GM12878 (cell line): ENCODE results near the gene MYH9. TPM values are rescaled to one million over a fixed set of nuclear protein-coding genes. Genes with fewer than 3 reads are reported as not detected.

Source experiments
- ATAC-seq: fragments of 200-7000 bp; cut with Tn5 transposase; 3 replicates; pipeline ENCODE4 v1.9.1; 2020; ENCODE audit warnings: mild to moderate bottlenecking, moderate library complexity
- BruUV-seq: library from RNA; stranded (reverse); fragments of 400-500 nt; replicated peaks from 2 replicates; lab custom pipeline; 2021; lab: Mats Ljungman, UMichigan
- CTCF ChIA-PET: fragments of 300-600 bp; sonication (Branson Sonifier 250); formaldehyde crosslinking; extraction: SDS; loops from one replicate; lab custom pipeline; 2021; ENCODE audit warnings: inconsistent platforms; lab: Yijun Ruan, JAX
- POLR2A ChIA-PET: fragments of 350-600 bp; formaldehyde crosslinking; extraction: SDS; loops from one replicate; lab custom pipeline; 2021; ENCODE audit warnings: inconsistent platforms; lab: Charles Lee
- RAD21 ChIA-PET: fragments of 300-600 bp; sonication (Branson Sonifier 250); formaldehyde crosslinking; loops from one replicate; lab custom pipeline; 2023; ENCODE audit warnings: antibody characterized with exemption; ENCODE audit not compliant: unreplicated experiment; lab: Charles Lee
- SMC1A ChIA-PET: fragments of 300-600 bp; sonication (Branson Sonifier 250); formaldehyde crosslinking; loops from one replicate; lab custom pipeline; 2023; ENCODE audit not compliant: unreplicated experiment, uncharacterized antibody; lab: Charles Lee
- DNase-seq: peaks from one replicate; pipeline ENCODE4 v3.0.0-alpha.2; 2011; ENCODE audit warnings: low read depth, low spot score
- FAIRE-seq: peaks from 3 replicates; lab custom pipeline; 2011; peaks lifted over from hg19 to GRCh38; lab: Jason Lieb, UNC
- H2AFZ ChIP-seq: 2 replicates; pipeline ENCODE4 v1.6.0; 2011; ENCODE audit warnings: low read depth, low read length, control low read depth; ENCODE audit not compliant: control insufficient read depth
- H3K27ac ChIP-seq: 2 replicates; pipeline ENCODE4 v1.5.1; 2011; ENCODE audit warnings: control low read depth; ENCODE audit not compliant: control insufficient read depth, insufficient read depth
- H3K27me3 ChIP-seq, 2 experiments: replicated peaks in 1 of 2; 2 replicates each; pipeline versions ENCODE4 v1.6.0 to v1.6.1; 2011; ENCODE audit warnings: low read length in 1 of 2; ENCODE audit not compliant: control insufficient read depth in 2 of 2, insufficient read depth in 2 of 2
- H3K36me3 ChIP-seq, 2 experiments: 2 replicates each; pipeline ENCODE4 v1.5.1; 2011; ENCODE audit warnings: low read length in 1 of 2; ENCODE audit not compliant: control insufficient read depth in 2 of 2, insufficient read depth in 2 of 2
- H3K4me1 ChIP-seq: 2 replicates; pipeline ENCODE4 v1.6.1; 2011; ENCODE audit warnings: mild to moderate bottlenecking, low read length, moderate library complexity, mixed read lengths; ENCODE audit not compliant: control insufficient read depth, insufficient read depth
- H3K4me2 ChIP-seq: 2 replicates; pipeline ENCODE4 v1.6.0; 2011; ENCODE audit warnings: control low read depth; ENCODE audit not compliant: control insufficient read depth, insufficient read depth
- H3K4me3 ChIP-seq: fragments of 200-600 bp; sonication (generic); 2 replicates; pipeline ENCODE4 v1.5.1; 2016
- H3K79me2 ChIP-seq: 2 replicates; pipeline ENCODE4 v1.6.0; 2011; ENCODE audit warnings: low read length; ENCODE audit not compliant: control insufficient read depth, insufficient read depth
- H3K9ac ChIP-seq: 2 replicates; pipeline ENCODE4 v1.8.0; 2011; ENCODE audit warnings: low read length, control low read depth, mixed read lengths; ENCODE audit not compliant: control insufficient read depth, insufficient read depth
- H3K9me3 ChIP-seq: replicated peaks from 3 replicates; pipeline ENCODE4 v1.5.1; 2011; ENCODE audit warnings: mild to moderate bottlenecking, low read length; ENCODE audit not compliant: control insufficient read depth, insufficient read depth
- H4K20me1 ChIP-seq: 2 replicates; pipeline ENCODE4 v1.6.0; 2011; ENCODE audit not compliant: control insufficient read depth, insufficient read depth
- BHLHE40 ChIP-seq, 2 experiments: fragments of 450-650 bp in 1 of 2; IDR thresholded peaks; 2 replicates each; pipeline ENCODE4 v1.6.1; 2011 to 2017; ENCODE audit warnings: low read depth in 2 of 2, borderline replicate concordance in 1 of 2, improper control_type of control experiment in 1 of 2, low read length in 1 of 2, mild to moderate bottlenecking in 1 of 2
- E2F4 ChIP-seq: IDR thresholded peaks from 2 replicates; pipeline ENCODE4 v1.6.1; 2012; ENCODE audit warnings: low read depth, low read length, improper control_type of control experiment
- E2F8 ChIP-seq: fragments of 450-650 bp; IDR thresholded peaks from 2 replicates; pipeline ENCODE4 v1.6.1; 2018; ENCODE audit warnings: mild to moderate bottlenecking, low read depth, moderate library complexity; ENCODE audit not compliant: partially characterized antibody
- EED ChIP-seq: sonication (generic); IDR thresholded peaks from 2 replicates; pipeline ENCODE4 v1.6.1; 2016; ENCODE audit warnings: antibody characterized with exemption, low read depth
- EP300 ChIP-seq, 2 experiments: fragments of 150-350 bp in 1 of 2; IDR thresholded peaks; 2 replicates each; pipeline ENCODE4 v1.6.1; 2011 to 2012; ENCODE audit warnings: low read depth in 2 of 2, low read length in 2 of 2, borderline replicate concordance in 1 of 2, improper control_type of control experiment in 1 of 2, inconsistent platforms in 1 of 2; ENCODE audit not compliant: control insufficient read depth in 1 of 2
- HCFC1 ChIP-seq: fragments of 150-350 bp; IDR thresholded peaks from 2 replicates; pipeline ENCODE4 v1.6.1; 2014; ENCODE audit warnings: low read length
- IRF4 ChIP-seq: IDR thresholded peaks from 2 replicates; pipeline ENCODE4 v1.6.1; 2011; ENCODE audit warnings: low read depth, low read length
- KAT2A ChIP-seq: conservative IDR thresholded peaks from 2 replicates; pipeline ENCODE4 v1.6.1; 2011; ENCODE audit warnings: low read depth, low read length; ENCODE audit not compliant: control insufficient read depth
- LARP7 ChIP-seq: fragments of 450-650 bp; IDR thresholded peaks from 2 replicates; pipeline ENCODE4 v1.6.1; 2017; ENCODE audit warnings: mild to moderate bottlenecking
- NR2F1 ChIP-seq: fragments of 450-650 bp; conservative IDR thresholded peaks from 2 replicates; pipeline ENCODE4 v1.6.1; 2017; ENCODE audit warnings: mild to moderate bottlenecking
- POLR2AphosphoS2 ChIP-seq: IDR thresholded peaks from 2 replicates; pipeline ENCODE4 v1.6.1; 2011; ENCODE audit warnings: low read depth, mild to moderate bottlenecking, low read length, improper control_type of control experiment, moderate library complexity
- POLR2AphosphoS5 ChIP-seq: IDR thresholded peaks from 2 replicates; pipeline ENCODE4 v1.6.1; 2011; ENCODE audit warnings: mild to moderate bottlenecking, low read length, inconsistent platforms
- RAD21 ChIP-seq: IDR thresholded peaks from 2 replicates; pipeline ENCODE4 v1.6.1; 2011; ENCODE audit warnings: mild to moderate bottlenecking, low read depth, low read length, moderate library complexity; ENCODE audit not compliant: insufficient read depth
- TCF7 ChIP-seq: IDR thresholded peaks from 2 replicates; pipeline ENCODE4 v1.6.1; 2014; ENCODE audit warnings: antibody characterized with exemption, borderline replicate concordance
- USF1 ChIP-seq: IDR thresholded peaks from 2 replicates; pipeline ENCODE4 v1.6.1; 2011; ENCODE audit warnings: borderline replicate concordance, low read depth, mild to moderate bottlenecking, moderate library complexity, mixed read lengths, low read length; ENCODE audit not compliant: insufficient read depth; ENCODE audit errors: extremely low read length
- ZSCAN29 ChIP-seq: fragments of 450-650 bp; IDR thresholded peaks from 2 replicates; pipeline ENCODE4 v1.6.1; 2017; ENCODE audit warnings: mild to moderate bottlenecking, moderate library complexity
- WGBS: methylation state at CpG from one replicate; pipeline ENCODE4 v1.1.6; 2016; ENCODE audit warnings: low lambda C conversion rate; ENCODE audit not compliant: insufficient replicate concordance, insufficient coverage; ENCODE audit errors: missing lambda C conversion rate; 5-methylcytosine and 5-hydroxymethylcytosine counted together
- in situ Hi-C: fragments of 300-500 bp; cut with MboI; formaldehyde crosslinking; loops from 9 replicates; pipeline ENCODE4 v1.14.3; 2018; ENCODE audit warnings: mixed read lengths
- intact Hi-C: fragments of 100-400 bp; cut with micrococcal nuclease; formaldehyde crosslinking; loops from one replicate; pipeline ENCODE4 v1.14.2; 2022; ENCODE audit not compliant: unreplicated experiment
- polyA plus RNA-seq, 11 experiments: library from polyadenylated mRNA; depleted of rRNA in 4 of 11; unstranded in 6 of 11; stranded (reverse) in 5 of 11; fragments of >200 nt; fragmentation: Nextera tagmentation in 4 of 11; fragmentation: Illumina TruSeq in 1 of 11; extraction: Ambion mirVana in 4 of 11; extraction: Trizol in 1 of 11; gene quantifications; 1 replicate in 1 of 11; 2 replicates in 10 of 11; pipeline versions ENCODE4 v1.2.1 to v1.2.3, GENCODE V29; 2011 to 2016; ENCODE audit warnings: inconsistent platforms in 2 of 11, missing spikeins in 2 of 11, low read depth in 1 of 11
- total RNA-seq, 4 experiments: library from RNA; depleted of rRNA in 3 of 4; stranded (reverse); fragments of >200 nt in 3 of 4; fragmentation: Illumina TruSeq in 1 of 4; extraction: Trizol in 1 of 4; gene quantifications; 2 replicates each; pipeline versions ENCODE4 v1.2.1 to v1.2.3, GENCODE V29; 2013 to 2021

MYH9 gene
- total and polyA plus RNA-seq, 10 of the 15 experiments (the other 5 are each of a cell fraction or from before 2014, with no cell fraction given): 5.1 to 525 (median 145) TPM

GRCh38 chr22:36404446-36404845 lies 16.7 kb upstream of the MYH9 start:
- no peak for DNase-seq
- no peaks in the 10 kb centered on the region for H3K9me3 ChIP-seq
- H4K20me1 ChIP-seq: no peaks in the 10 kb centered on the region
- no peak for FAIRE-seq
- BruUV-seq: no TSS peak
- H3K4me3 ChIP-seq: no peak overlapping the region
- no peak overlapping the region for H3K27ac ChIP-seq
- RAD21 ChIA-PET: no interaction called here
- 87% methylated on average over 8 of the region's 8 CpGs for WGBS
- no peak for ATAC-seq
- peaks cover 12% of the 10 kb centered on the region for H3K4me1 ChIP-seq
- CTCF ChIA-PET: interaction anchor here (1.0 to 1.5 kb wide), 3 partner anchors 66 to 102 kb away, joined by 4 to 5 read pairs (median 5); no protein-coding TSS in a partner anchor
- H3K9ac ChIP-seq: no peak overlapping the region
- no peak overlapping the region for H2AFZ ChIP-seq
- no peaks in the 10 kb centered on the region for H3K79me2 ChIP-seq
- SMC1A ChIA-PET: interaction anchor here (0.6 to 1.4 kb wide), 2 partner anchors 14 to 25 kb away, joined by 3 read pairs; no protein-coding TSS in a partner anchor
- POLR2A ChIA-PET: no interaction called here
- no peaks in the 10 kb centered on the region for H3K27me3 ChIP-seq
- intact Hi-C loops (no loop called here), in situ Hi-C loops (no loop called here)
- TF ChIP-seq E2F4: no peak
- no peak for TF ChIP-seq BHLHE40 (IDR thresholded peaks at IDR 0.05; ENCODE audit: borderline replicate concordance in 1 of 2, low read depth in 2 of 2, low read length in 1 of 2)
- TF ChIP-seq POLR2AphosphoS5: no peak
- TF ChIP-seq EED: no peak
- no peak for TF ChIP-seq KAT2A
- TF ChIP-seq E2F8: no peak
- no peak for TF ChIP-seq RAD21
- TF ChIP-seq HCFC1: no peak
- TF ChIP-seq POLR2AphosphoS2: no peak
- TF ChIP-seq EP300 (IDR thresholded peaks at IDR 0.05; ENCODE audit: borderline replicate concordance in 1 of 2, control insufficient read depth in 1 of 2, low read depth in 2 of 2, low read length in 2 of 2): no peak
- TF ChIP-seq ZSCAN29: no peak
- TF ChIP-seq LARP7: no peak
- no peak for TF ChIP-seq TCF7
- TF ChIP-seq NR2F1: no peak
- TF ChIP-seq USF1: no peak
- TF ChIP-seq IRF4: no peak
- no peaks in the 10 kb centered on the region for H3K36me3 ChIP-seq
- H3K4me2 ChIP-seq: no peak overlapping the region
